H9 (cell line): ENCODE results near the gene RSBN1. TPM values are rescaled to one million over a fixed set of nuclear protein-coding genes. Genes with fewer than 3 reads are reported as not detected.

Source experiments
- DNase-seq: peaks from one replicate; pipeline ENCODE4 v3.0.0-alpha.2; 2017
- H2AFZ ChIP-seq: one replicate; pipeline ENCODE4 v1.6.1; 2013; ENCODE audit warnings: mild to moderate bottlenecking, low read length, control low read depth, moderate library complexity
- H2AK5ac ChIP-seq: 2 replicates; pipeline ENCODE4 v1.6.1; 2013; ENCODE audit warnings: low read length, control low read depth, mixed read lengths; ENCODE audit not compliant: insufficient read length
- H2BK120ac ChIP-seq: one replicate; pipeline ENCODE4 v1.6.1; 2013; ENCODE audit warnings: low read depth, mild to moderate bottlenecking, low read length, control low read depth, inconsistent platforms; ENCODE audit not compliant: poor library complexity, severe bottlenecking
- H2BK12ac ChIP-seq: 2 replicates; pipeline ENCODE4 v1.6.1; 2013; ENCODE audit warnings: low read length, control low read depth, mixed read lengths, low read depth; ENCODE audit not compliant: insufficient read length
- H2BK15ac ChIP-seq: 2 replicates; pipeline ENCODE4 v1.6.1; 2013; ENCODE audit warnings: low read depth, low read length, control low read depth
- H2BK20ac ChIP-seq: one replicate; pipeline ENCODE4 v1.6.1; 2013; ENCODE audit warnings: low read depth, mild to moderate bottlenecking, low read length, control low read depth, inconsistent platforms; ENCODE audit not compliant: poor library complexity, severe bottlenecking
- H2BK5ac ChIP-seq: 2 replicates; pipeline ENCODE4 v1.6.1; 2013; ENCODE audit warnings: low read length, control low read depth, mixed read lengths; ENCODE audit not compliant: insufficient read length
- H3K14ac ChIP-seq: 2 replicates; pipeline ENCODE4 v1.6.1; 2013; ENCODE audit warnings: low read length, control low read depth; ENCODE audit not compliant: insufficient read depth
- H3K18ac ChIP-seq: 2 replicates; pipeline ENCODE4 v1.6.1; 2013; ENCODE audit warnings: low read depth, mild to moderate bottlenecking, mixed read lengths, low read length, control low read depth; ENCODE audit not compliant: insufficient read length
- H3K23ac ChIP-seq: 2 replicates; pipeline ENCODE4 v1.6.1; 2013; ENCODE audit warnings: low read length, control low read depth, mixed read lengths, low read depth; ENCODE audit not compliant: insufficient read length
- H3K23me2 ChIP-seq: 2 replicates; pipeline ENCODE4 v1.6.1; 2013; ENCODE audit warnings: low read depth, mild to moderate bottlenecking, mixed read lengths, low read length, control low read depth; ENCODE audit not compliant: insufficient read length, poor library complexity, severe bottlenecking
- H3K27ac ChIP-seq: 2 replicates; pipeline ENCODE4 v1.5.1; 2013; ENCODE audit warnings: low read length, control low read depth, mixed read lengths, low read depth; ENCODE audit not compliant: insufficient read length
- H3K27me3 ChIP-seq: 2 replicates; pipeline ENCODE4 v1.6.1; 2013; ENCODE audit warnings: low read length, control low read depth, inconsistent platforms; ENCODE audit not compliant: insufficient read depth
- H3K4ac ChIP-seq: 2 replicates; pipeline ENCODE4 v1.6.1; 2013; ENCODE audit warnings: low read depth, mild to moderate bottlenecking, control low read depth, inconsistent platforms, low read length, moderate library complexity
- H3K4me1 ChIP-seq: 2 replicates; pipeline ENCODE4 v1.6.1; 2013; ENCODE audit warnings: low read length, control low read depth, inconsistent platforms; ENCODE audit not compliant: insufficient read depth
- H3K4me2 ChIP-seq: 2 replicates; pipeline ENCODE4 v1.6.1; 2013; ENCODE audit warnings: low read length, control low read depth, mixed read lengths; ENCODE audit not compliant: insufficient read length, insufficient read depth
- H3K56ac ChIP-seq: 2 replicates; pipeline ENCODE4 v1.6.1; 2013; ENCODE audit warnings: low read depth, mild to moderate bottlenecking, mixed read lengths, low read length, control low read depth; ENCODE audit not compliant: insufficient read length
- H3K79me1 ChIP-seq: 2 replicates; pipeline ENCODE4 v1.6.1; 2013; ENCODE audit warnings: low read depth, mild to moderate bottlenecking, moderate library complexity, low read length, control low read depth, inconsistent platforms; ENCODE audit not compliant: insufficient read depth, poor library complexity, severe bottlenecking
- H3K79me2 ChIP-seq: 2 replicates; pipeline ENCODE4 v1.6.1; 2013; ENCODE audit warnings: low read length, control low read depth, inconsistent platforms; ENCODE audit not compliant: insufficient read depth
- H3K9ac ChIP-seq: 2 replicates; pipeline ENCODE4 v1.6.1; 2013; ENCODE audit warnings: low read length, control low read depth, mixed read lengths; ENCODE audit not compliant: insufficient read length; ENCODE audit errors: extremely low read depth
- H3K9me3 ChIP-seq: one replicate; pipeline ENCODE4 v1.6.1; 2013; ENCODE audit warnings: low read depth, low read length, inconsistent platforms; ENCODE audit not compliant: control insufficient read depth
- H3T11ph ChIP-seq: one replicate; pipeline ENCODE4 v1.6.1; 2013; ENCODE audit warnings: mild to moderate bottlenecking, low read length, control low read depth, inconsistent platforms
- H4K20me1 ChIP-seq: one replicate; pipeline ENCODE4 v1.6.1; 2013; ENCODE audit not compliant: control insufficient read depth, insufficient read length, insufficient read depth
- H4K5ac ChIP-seq: 2 replicates; pipeline ENCODE4 v1.6.1; 2013; ENCODE audit warnings: low read depth, mild to moderate bottlenecking, mixed read lengths, low read length, control low read depth; ENCODE audit not compliant: insufficient read length
- H4K8ac ChIP-seq: replicated peaks from 2 replicates; pipeline ENCODE4 v1.6.1; 2013; ENCODE audit warnings: low read length, control low read depth, mixed read lengths, low read depth; ENCODE audit not compliant: insufficient read length
- H4K91ac ChIP-seq: 2 replicates; pipeline ENCODE4 v1.6.1; 2013; ENCODE audit warnings: low read depth, mild to moderate bottlenecking, moderate library complexity, mixed read lengths, low read length, control low read depth; ENCODE audit not compliant: insufficient read length
- H3K27ac Mint-ChIP-seq, 3 experiments: 2 replicates in 2 of 3; 3 replicates in 1 of 3; pipeline ENCODE4 v1.8.0; 2020 to 2021; ENCODE audit warnings: mixed read lengths in 3 of 3, mild to moderate bottlenecking in 1 of 3, moderate library complexity in 1 of 3
- H3K27me3 Mint-ChIP-seq: 2 replicates; pipeline ENCODE4 v1.8.0; 2021; ENCODE audit warnings: low read depth, mild to moderate bottlenecking, moderate library complexity, mixed read lengths
- H3K36me3 Mint-ChIP-seq, 3 experiments: 2 replicates in 2 of 3; 3 replicates in 1 of 3; pipeline ENCODE4 v1.8.0; 2020 to 2021; ENCODE audit warnings: low read depth in 3 of 3, mixed read lengths in 3 of 3; ENCODE audit not compliant: insufficient read depth in 1 of 3
- H3K4me1 Mint-ChIP-seq, 2 experiments: 2 replicates each; pipeline ENCODE4 v1.8.0; 2020; ENCODE audit warnings: mixed read lengths in 2 of 2
- H3K4me3 Mint-ChIP-seq, 2 experiments: 2 replicates in 1 of 2; 3 replicates in 1 of 2; pipeline ENCODE4 v1.8.0; 2020 to 2021; ENCODE audit warnings: mild to moderate bottlenecking in 2 of 2, mixed read lengths in 2 of 2, moderate library complexity in 1 of 2
- H3K9me3 Mint-ChIP-seq, 2 experiments: 2 replicates in 1 of 2; 3 replicates in 1 of 2; pipeline ENCODE4 v1.8.0; 2020; ENCODE audit warnings: mild to moderate bottlenecking in 2 of 2, mixed read lengths in 2 of 2, moderate library complexity in 1 of 2
- WGBS: extraction: QIAGEN DNeasy Blood & Tissue Kit; methylation state at CpG from one replicate; pipeline ENCODE4 v1.1.7; 2013; ENCODE audit warnings: missing lambda C conversion rate, low lambda C conversion rate, mixed read lengths; ENCODE audit not compliant: insufficient read length; ENCODE audit errors: extremely low coverage; 5-methylcytosine and 5-hydroxymethylcytosine counted together
- total RNA-seq: library from RNA; stranded (reverse); gene quantifications from 2 replicates; pipeline ENCODE4 v1.2.1, GENCODE V29; 2021
- TF ChIP-seq, protein P1 (sequence below): fragments of 200-600 bp; sonication (generic); conservative IDR thresholded peaks from 3 replicates; pipeline ENCODE4 v1.8.0; 2021; ENCODE audit warnings: antibody characterized with exemption, mild to moderate bottlenecking

RSBN1 gene
- total RNA-seq, 1 experiment from 2014 or later = 11.0 TPM

DNA sequence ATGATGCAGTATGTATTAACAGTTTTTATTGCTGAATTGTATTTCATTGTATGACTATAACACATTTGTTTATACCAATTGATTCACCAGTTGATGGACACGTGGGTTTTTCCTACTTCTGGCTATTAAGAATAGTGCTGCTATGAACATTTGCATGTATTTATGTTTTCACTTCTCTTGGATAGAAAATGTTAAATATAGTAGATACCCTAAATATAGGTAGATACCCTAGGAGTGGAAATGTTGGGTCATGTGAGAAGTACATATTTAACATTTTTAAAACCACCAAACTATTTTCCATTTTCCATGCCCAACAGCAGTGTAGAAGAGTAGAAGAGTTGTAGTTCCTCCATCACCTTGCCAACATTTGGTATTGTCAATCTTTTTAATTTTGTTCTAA, 60.8 kb downstream of the RSBN1 start:
- Histone ChIP-seq H2BK120ac (no peak overlapping the region), H3K56ac (no peak overlapping the region), H2BK20ac (no peak overlapping the region), H3K4me1 (no peaks in the 10 kb centered on the region), H3K9ac (no peak overlapping the region), H2BK15ac (no peak overlapping the region), H3K27ac (no peak overlapping the region), H4K8ac (no peak overlapping the region), H2BK5ac (no peak overlapping the region), H3K14ac (no peak overlapping the region), H3K4me2 (no peak overlapping the region), H3K4ac (no peak overlapping the region), H3K23ac (no peak overlapping the region), H2AFZ (no peak overlapping the region), H2BK12ac (no peak overlapping the region), H3K79me1 (no peaks in the 10 kb centered on the region), H3K9me3 (no peaks in the 10 kb centered on the region), H3T11ph (no peak overlapping the region), H4K91ac (no peak overlapping the region), H3K79me2 (no peaks in the 10 kb centered on the region), H4K20me1 (no peaks in the 10 kb centered on the region), H3K18ac (no peak overlapping the region), H2AK5ac (no peak overlapping the region), H4K5ac (no peak overlapping the region), H3K27me3 (no peaks in the 10 kb centered on the region), H3K23me2 (no peaks in the 10 kb centered on the region)
- Mint-ChIP-seq H3K9me3 (peaks cover 0 to 3% of the 10 kb centered on the region in 2 experiments; a peak in 1 of 5 replicates), H3K36me3 (peaks cover 29 to 50% (median 43%) of the 10 kb centered on the region in 3 experiments; a peak in 6 of 7 replicates), H3K4me3 (no peak overlapping the region), H3K27ac (no peak overlapping the region), H3K27me3 (no peaks in the 10 kb centered on the region), H3K4me1 (peaks cover 0 to 5% of the 10 kb centered on the region in 2 experiments; a peak in 1 of 4 replicates)
- TF ChIP-seq, protein P1, sequence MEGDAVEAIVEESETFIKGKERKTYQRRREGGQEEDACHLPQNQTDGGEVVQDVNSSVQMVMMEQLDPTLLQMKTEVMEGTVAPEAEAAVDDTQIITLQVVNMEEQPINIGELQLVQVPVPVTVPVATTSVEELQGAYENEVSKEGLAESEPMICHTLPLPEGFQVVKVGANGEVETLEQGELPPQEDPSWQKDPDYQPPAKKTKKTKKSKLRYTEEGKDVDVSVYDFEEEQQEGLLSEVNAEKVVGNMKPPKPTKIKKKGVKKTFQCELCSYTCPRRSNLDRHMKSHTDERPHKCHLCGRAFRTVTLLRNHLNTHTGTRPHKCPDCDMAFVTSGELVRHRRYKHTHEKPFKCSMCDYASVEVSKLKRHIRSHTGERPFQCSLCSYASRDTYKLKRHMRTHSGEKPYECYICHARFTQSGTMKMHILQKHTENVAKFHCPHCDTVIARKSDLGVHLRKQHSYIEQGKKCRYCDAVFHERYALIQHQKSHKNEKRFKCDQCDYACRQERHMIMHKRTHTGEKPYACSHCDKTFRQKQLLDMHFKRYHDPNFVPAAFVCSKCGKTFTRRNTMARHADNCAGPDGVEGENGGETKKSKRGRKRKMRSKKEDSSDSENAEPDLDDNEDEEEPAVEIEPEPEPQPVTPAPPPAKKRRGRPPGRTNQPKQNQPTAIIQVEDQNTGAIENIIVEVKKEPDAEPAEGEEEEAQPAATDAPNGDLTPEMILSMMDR = no peak
- DNase-seq = no peak
- WGBS = no CpG with 5 or more reads among the region's 1 CpG
